CD4-positive, alpha-beta T cell (primary cell): ENCODE results near the gene SUGP2. TPM values are rescaled to one million over a fixed set of nuclear protein-coding genes. Genes with fewer than 3 reads are reported as not detected.
"Not testable (repeated sequence)": the region's sequence is repeated elsewhere in the genome, so short reads cannot be mapped to it uniquely, and the experiment has no call there.

Source experiments
- ATAC-seq: fragments of 200-7000 bp; cut with Tn5 transposase; one replicate; pipeline ENCODE4 v1.10.0; 2022; ENCODE audit warnings: mild to moderate bottlenecking; ENCODE audit not compliant: poor library complexity
- CTCF ChIA-PET: fragments of 350-600 bp; sonication (Branson Sonifier 250); formaldehyde crosslinking; loops from one replicate; lab custom pipeline; 2021; ENCODE audit warnings: antibody characterized with exemption, inconsistent platforms; lab: Charles Lee
- POLR2A ChIA-PET: fragments of 350-600 bp; sonication (Branson Sonifier 250); formaldehyde crosslinking; loops from one replicate; lab custom pipeline; 2021; ENCODE audit warnings: antibody characterized with exemption, inconsistent platforms; lab: Charles Lee
- DNase-seq, 14 experiments: peaks; one replicate each; pipeline ENCODE4 v3.0.0-alpha.2; 2013 to 2020; ENCODE audit warnings: mixed read lengths in 2 of 14
- H3K27ac ChIP-seq, 2 donors: one replicate each; pipeline versions ENCODE4 v1.5.1 to v1.7.0; 2013; ENCODE audit warnings: low read length in 2 of 2, low read depth in 1 of 2, mild to moderate bottlenecking in 1 of 2
- H3K27me3 ChIP-seq, 2 experiments: 1 replicate in 1 of 2; 2 replicates in 1 of 2; pipeline versions ENCODE4 v1.6.1 to v1.7.0; 2013; ENCODE audit warnings: low read length in 2 of 2, control low read depth in 1 of 2, mild to moderate bottlenecking in 1 of 2, moderate library complexity in 1 of 2; ENCODE audit not compliant: insufficient read depth in 2 of 2, control insufficient read depth in 1 of 2
- H3K36me3 ChIP-seq: one replicate; pipeline ENCODE4 v1.6.1; 2013; ENCODE audit warnings: low read length, control low read depth; ENCODE audit not compliant: insufficient read depth
- H3K4me1 ChIP-seq: one replicate; pipeline ENCODE4 v1.6.1; 2013; ENCODE audit warnings: low read length, control low read depth; ENCODE audit not compliant: insufficient read depth
- H3K4me3 ChIP-seq: one replicate; pipeline ENCODE4 v1.5.1; 2013; ENCODE audit warnings: mild to moderate bottlenecking, low read length, moderate library complexity
- H3K9me3 ChIP-seq, 2 experiments: 1 replicate in 1 of 2; 2 replicates in 1 of 2; pipeline versions ENCODE4 v1.6.1 to v1.7.0; 2013; ENCODE audit warnings: low read length in 2 of 2, mild to moderate bottlenecking in 2 of 2, control low read depth in 1 of 2, moderate library complexity in 1 of 2; ENCODE audit not compliant: control insufficient read depth in 1 of 2, insufficient read depth in 1 of 2
- H3K27ac Mint-ChIP-seq: one replicate; pipeline ENCODE4 v1.8.0; 2020; ENCODE audit warnings: mixed read lengths
- H3K27me3 Mint-ChIP-seq: one replicate; pipeline ENCODE4 v1.8.0; 2021; ENCODE audit warnings: mixed read lengths
- H3K36me3 Mint-ChIP-seq: one replicate; pipeline ENCODE4 v1.8.0; 2021; ENCODE audit warnings: low read depth, mixed read lengths
- H3K4me1 Mint-ChIP-seq: one replicate; pipeline ENCODE4 v1.8.0; 2021; ENCODE audit warnings: low read depth, mixed read lengths
- H3K4me3 Mint-ChIP-seq: one replicate; pipeline ENCODE4 v1.8.0; 2020; ENCODE audit warnings: mild to moderate bottlenecking, mixed read lengths
- H3K9me3 Mint-ChIP-seq: one replicate; pipeline ENCODE4 v1.8.0; 2020; ENCODE audit warnings: mixed read lengths
- CTCF ChIP-seq: fragments of 200-600 bp; IDR thresholded peaks from one replicate; pipeline ENCODE4 v1.8.0; 2022; ENCODE audit warnings: antibody characterized with exemption, mild to moderate bottlenecking
- intact Hi-C, 2 experiments: fragments of 100-400 bp; cut with DNase I in 1 of 2; cut with micrococcal nuclease in 1 of 2; formaldehyde crosslinking; loops; one replicate each; pipeline versions ENCODE4 v1.15.1 to v1.9.0; 2023 to 2025; cut with DNase I, micrococcal nuclease
- total RNA-seq, 174 experiments: library from RNA in 2 of 174; stranded (reverse) in 2 of 174; gene quantifications; one replicate each; pipeline ENCODE4 v1.2.3 and lab custom pipeline; 2021 to 2026

Gene SUGP2
- total RNA-seq, 2 experiments from 2014 or later: 106 to 110 TPM

GRCh38 chr19:19027228-19027627, 6.1 kb downstream of the SUGP2 start:
- peaks cover 28% of the 10 kb centered on the region for H3K4me1 ChIP-seq
- Mint-ChIP-seq H3K27me3 (no peaks in the 10 kb centered on the region), H3K9me3 (no peaks in the 10 kb centered on the region), H3K4me1 (peaks cover 55% of the 10 kb centered on the region), H3K27ac (no peak overlapping the region), H3K36me3 (peaks cover 80% of the 10 kb centered on the region), H3K4me3 (no peak overlapping the region)
- TF ChIP-seq CTCF: no peak
- H3K27me3 ChIP-seq: no peaks in the 10 kb centered on the region
- no peak overlapping the region for H3K27ac ChIP-seq
- ChIA-PET POLR2A (no interaction called here), CTCF (no interaction called here)
- intact Hi-C loops: no loop called here
- ATAC-seq (no peak), DNase-seq (no peak)
- H3K36me3 ChIP-seq: peaks cover 70% of the 10 kb centered on the region
- H3K4me3 ChIP-seq: no peak overlapping the region
- H3K9me3 ChIP-seq: no peaks in the 10 kb centered on the region

- Mint-ChIP-seq H3K4me1 (peaks cover 50% of the 10 kb centered on the region), H3K9me3 (no peaks in the 10 kb centered on the region), H3K4me3 (no peak overlapping the region), H3K27ac (no peak overlapping the region), H3K36me3 (peaks cover 77% of the 10 kb centered on the region), H3K27me3 (no peaks in the 10 kb centered on the region)
- TF ChIP-seq CTCF: no peak
- intact Hi-C loops: no loop called here
- POLR2A ChIA-PET: no interaction called here
- H3K36me3 ChIP-seq: peaks cover 73% of the 10 kb centered on the region
- H3K9me3 ChIP-seq: no peaks in the 10 kb centered on the region
- CTCF ChIA-PET: no interaction called here
- no peak overlapping the region for H3K27ac ChIP-seq
- H3K4me1 ChIP-seq: peaks cover 20% of the 10 kb centered on the region
- no peak overlapping the region for H3K4me3 ChIP-seq
- DNase-seq: no peak
- ATAC-seq: no peak
- H3K27me3 ChIP-seq: no peaks in the 10 kb centered on the region
Measured at GRCh38 chr19:19026299-19026971, 6.9 kb downstream of the SUGP2 start.

GRCh38 chr19:19025861-19026260, 7.5 kb downstream of the SUGP2 start:
- CTCF ChIA-PET: no interaction called here
- Histone ChIP-seq H3K36me3 (peaks cover 76% of the 10 kb centered on the region), H3K9me3 (no peaks in the 10 kb centered on the region), H3K4me1 (peaks cover 17% of the 10 kb centered on the region), H3K27ac (no peak overlapping the region), H3K4me3 (no peak overlapping the region), H3K27me3 (no peaks in the 10 kb centered on the region)
- ATAC-seq: no peak
- no peak for DNase-seq
- intact Hi-C loops: no loop called here
- POLR2A ChIA-PET: no interaction called here
- no peaks in the 10 kb centered on the region for H3K27me3 Mint-ChIP-seq
- no peak overlapping the region for H3K4me3 Mint-ChIP-seq
- peaks cover 52% of the 10 kb centered on the region for H3K4me1 Mint-ChIP-seq
- no peak overlapping the region for H3K27ac Mint-ChIP-seq
- no peaks in the 10 kb centered on the region for H3K9me3 Mint-ChIP-seq
- TF ChIP-seq CTCF: no peak
- H3K36me3 Mint-ChIP-seq: peaks cover 76% of the 10 kb centered on the region

- Histone ChIP-seq H3K4me1 (peaks cover 11% of the 10 kb centered on the region), H3K36me3 (peaks cover 69% of the 10 kb centered on the region)
- intact Hi-C loops, ATAC-seq, H3K4me3 Mint-ChIP-seq, H3K27me3 Mint-ChIP-seq, H3K27ac ChIP-seq, H3K4me3 ChIP-seq, DNase-seq, H3K27ac Mint-ChIP-seq, H3K27me3 ChIP-seq, H3K9me3 ChIP-seq, H3K9me3 Mint-ChIP-seq, CTCF ChIA-PET: not testable (repeated sequence)
- Mint-ChIP-seq H3K36me3 (peaks cover 71% of the 10 kb centered on the region), H3K4me1 (peaks cover 45% of the 10 kb centered on the region)
- POLR2A ChIA-PET: interaction anchor here (0.6 kb wide), 1 partner anchor 505 kb away, joined by 3 read pairs; no protein-coding TSS in a partner anchor
Measured at GRCh38 chr19:19023376-19023775, 9.9 kb downstream of the SUGP2 start.
